Cerebellar cortex (tissue), 1 donor: ENCODE measurements around the gene AEN.

Source experiments
- DNase-seq: peaks from one replicate; pipeline ENCODE4 v3.0.0-alpha.2; 2015; ENCODE audit warnings: low spot score

Gene AEN

DNA sequence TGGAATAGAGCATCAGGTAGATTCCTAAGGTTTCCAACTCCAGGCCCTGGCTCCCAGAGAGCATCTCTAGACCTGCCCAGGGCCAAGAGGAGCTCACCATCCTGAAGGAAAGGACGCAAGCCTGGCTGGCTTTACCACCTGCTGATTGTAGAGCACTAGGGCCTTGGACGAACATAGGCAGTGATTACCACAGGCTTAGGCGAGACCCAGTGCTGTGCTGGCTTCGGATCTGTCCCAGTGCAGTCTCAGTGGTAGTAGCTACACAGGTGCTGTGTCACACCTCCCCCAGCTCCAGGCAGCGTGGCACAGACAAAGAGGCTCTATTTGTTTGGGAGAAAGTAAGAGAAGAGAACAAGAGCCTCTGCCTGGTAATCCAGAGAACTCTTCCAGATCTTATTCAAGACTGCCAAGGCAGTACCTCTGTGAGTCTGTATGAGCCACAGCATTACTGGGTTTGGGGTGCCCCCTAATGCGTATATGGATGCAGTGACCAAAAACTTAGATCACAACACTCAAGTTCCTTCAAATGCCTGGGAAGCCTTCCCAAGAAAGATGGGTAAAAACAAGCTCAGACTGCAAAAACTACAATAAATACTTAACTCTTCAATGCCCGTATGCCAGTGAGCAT is 43.1 kb downstream of the AEN start:
- peak; percentile 65 for DNase-seq

DNA sequence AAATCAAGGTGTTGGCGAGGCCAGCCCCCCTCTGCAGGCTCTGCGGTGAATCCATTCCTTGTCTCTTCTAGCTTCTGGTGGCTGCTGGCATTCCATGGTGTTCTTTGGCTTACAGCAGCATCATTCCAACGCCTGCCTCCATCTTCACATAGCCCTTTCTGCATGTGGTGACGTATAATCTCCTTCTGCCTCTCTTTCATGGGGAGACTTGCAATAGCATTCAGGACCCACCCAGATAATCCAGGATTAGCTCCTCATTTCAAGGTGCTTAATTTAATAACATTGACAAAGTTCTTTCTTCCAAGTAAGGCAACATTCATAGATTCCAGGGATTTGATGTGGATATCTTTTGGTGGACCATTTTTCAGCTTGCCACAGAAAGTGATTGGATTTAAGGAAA is 53.5 kb downstream of the AEN start:
- no peak for DNase-seq

DNA sequence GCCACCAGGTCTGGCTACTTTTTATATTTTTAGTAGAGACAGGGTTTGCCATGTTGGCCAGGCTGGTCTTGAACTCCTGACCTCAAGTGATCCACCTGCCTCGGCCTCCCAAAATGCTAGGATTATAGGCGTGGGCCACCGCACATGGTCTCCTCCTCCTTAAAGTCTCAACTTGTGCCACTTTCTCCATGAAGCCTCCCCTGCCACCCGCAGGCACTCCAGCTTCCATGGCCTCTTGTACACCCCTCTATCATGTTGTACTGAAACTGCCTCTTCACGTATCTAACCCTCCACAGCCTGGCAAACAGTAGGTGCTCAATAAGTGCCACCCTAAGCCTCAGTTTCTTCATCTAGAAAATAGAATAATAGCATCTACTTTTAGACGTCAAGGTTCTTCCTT is 57.6 kb downstream of the AEN start:
- DNase-seq, result no peak

DNA sequence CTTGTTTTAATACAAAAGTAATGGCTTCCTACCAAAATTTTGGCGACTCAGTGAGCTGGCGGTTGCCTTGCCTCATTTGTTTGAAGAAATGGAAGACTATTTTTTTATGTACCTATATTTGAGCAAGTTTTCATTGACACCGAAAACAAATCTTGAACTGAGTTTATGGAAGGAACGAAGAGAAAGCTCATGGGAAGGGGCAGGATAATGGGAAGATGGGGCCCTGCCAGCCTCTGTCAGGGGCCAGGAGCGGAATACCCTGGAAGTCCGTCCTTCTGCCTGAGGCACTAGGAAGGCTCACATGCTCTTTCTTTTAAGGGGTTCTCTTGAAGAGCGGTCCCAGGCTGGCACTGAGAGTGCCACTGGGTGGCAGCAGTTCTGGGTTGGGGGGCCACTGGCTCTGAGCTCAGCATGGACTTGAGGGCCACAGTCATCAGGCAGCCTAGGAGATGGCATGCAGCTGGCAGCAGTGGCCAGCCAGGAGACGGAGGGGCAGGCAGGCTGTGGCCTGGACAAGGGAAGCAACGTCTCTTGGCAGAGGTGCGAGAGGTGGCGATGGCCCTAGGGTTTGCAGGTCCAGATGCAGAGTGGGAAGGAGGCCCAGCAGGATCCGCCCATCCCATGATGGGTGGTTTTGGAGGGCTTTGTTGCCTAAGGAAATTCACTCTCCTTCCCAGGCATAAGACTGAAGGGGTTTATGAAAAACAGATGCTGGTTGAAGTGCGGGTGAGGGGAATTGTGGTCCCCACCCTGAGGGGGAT is 59.3 kb downstream of the AEN start:
- no peak for DNase-seq

DNA sequence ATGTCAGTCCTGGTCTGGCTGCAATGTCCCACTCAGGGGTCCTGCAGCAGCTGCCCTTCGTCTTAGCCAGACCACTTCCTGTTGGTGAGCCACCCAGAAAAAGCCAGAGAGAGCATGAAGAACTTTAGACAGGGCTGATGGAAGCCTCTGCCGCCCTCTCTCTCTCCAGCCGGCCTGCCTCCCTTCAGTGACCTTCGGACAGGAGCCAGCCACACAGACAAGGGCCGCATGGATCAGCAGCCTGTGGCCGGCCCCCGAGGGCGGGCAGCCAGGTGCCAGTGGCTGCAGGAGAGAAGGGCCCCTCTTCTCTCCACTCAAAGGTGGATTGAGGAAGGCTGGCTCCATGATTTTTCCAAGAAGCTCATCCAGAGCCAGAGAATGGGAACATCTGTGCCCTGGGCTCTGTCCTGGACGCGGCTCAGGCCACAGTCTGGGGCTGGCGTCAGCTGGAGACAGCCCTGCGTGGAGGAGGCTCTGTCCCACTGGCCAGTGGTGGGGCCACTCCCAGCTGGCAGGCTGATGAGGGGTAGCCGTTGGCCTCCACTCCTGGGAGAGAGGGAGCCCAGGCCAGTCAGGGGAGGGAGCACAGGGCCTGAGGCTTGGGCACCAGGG is 60.6 kb downstream of the AEN start:
- DNase-seq, result no peak
